ENCODE measurements around the gene OCA2.

GRCh38 chr15:28113394-28114113 lies 14.4 kb upstream of the OCA2 start:
- TF ChIP-seq CTCF (IDR thresholded peaks at IDR 0.05) (no peak), POLR2A (IDR thresholded peaks at IDR 0.05) (no peak)
